HG02973 (cell line): ENCODE data around the gene PPP1R15B.

Source experiments
- ATAC-seq: cut with Tn5 transposase; IDR thresholded peaks from one replicate; pipeline ENCODE4 v1.9.1; 2021; ENCODE audit warnings: moderate library complexity; ENCODE audit not compliant: unreplicated experiment

Gene PPP1R15B

DNA sequence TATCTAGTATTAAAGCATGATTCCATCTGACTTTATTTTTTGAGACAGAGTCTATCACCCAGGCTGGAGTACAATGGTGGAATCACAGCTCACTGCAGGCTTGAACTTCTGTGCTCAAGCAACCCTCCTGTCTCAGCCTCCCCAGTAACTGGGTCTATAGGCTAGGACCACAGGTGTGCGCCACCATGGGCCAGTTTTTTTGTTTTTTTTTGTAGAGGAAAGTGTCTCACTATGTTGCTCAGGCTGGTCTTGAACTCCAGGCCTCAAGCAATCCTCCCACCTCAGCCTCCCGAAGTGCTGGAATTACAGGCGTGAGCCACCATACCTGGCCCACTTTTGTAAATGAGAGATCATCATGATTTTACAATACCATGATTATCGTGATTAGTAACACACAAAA is 9.2 kb downstream of the PPP1R15B start:
- ATAC-seq: no peak

DNA sequence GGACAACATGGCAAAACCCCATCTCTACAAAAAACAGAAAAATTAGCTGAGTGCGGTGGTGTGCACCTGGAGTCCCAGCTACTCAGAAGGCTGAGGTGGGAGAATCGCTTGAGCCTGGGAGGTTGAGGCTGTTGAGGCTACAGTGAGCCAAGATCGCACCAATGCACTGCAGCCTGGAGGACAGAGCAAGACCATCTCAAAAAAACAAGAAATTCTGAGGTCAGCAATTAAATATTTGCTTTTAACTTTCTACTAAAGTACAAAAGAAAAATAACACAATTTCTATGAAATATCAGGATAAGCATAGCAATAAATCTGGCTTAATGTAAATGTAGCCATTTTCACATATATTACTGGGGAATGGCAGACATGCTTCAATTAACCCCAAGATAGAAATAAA is 9.9 kb downstream of the PPP1R15B start:
- ATAC-seq: no peak

DNA sequence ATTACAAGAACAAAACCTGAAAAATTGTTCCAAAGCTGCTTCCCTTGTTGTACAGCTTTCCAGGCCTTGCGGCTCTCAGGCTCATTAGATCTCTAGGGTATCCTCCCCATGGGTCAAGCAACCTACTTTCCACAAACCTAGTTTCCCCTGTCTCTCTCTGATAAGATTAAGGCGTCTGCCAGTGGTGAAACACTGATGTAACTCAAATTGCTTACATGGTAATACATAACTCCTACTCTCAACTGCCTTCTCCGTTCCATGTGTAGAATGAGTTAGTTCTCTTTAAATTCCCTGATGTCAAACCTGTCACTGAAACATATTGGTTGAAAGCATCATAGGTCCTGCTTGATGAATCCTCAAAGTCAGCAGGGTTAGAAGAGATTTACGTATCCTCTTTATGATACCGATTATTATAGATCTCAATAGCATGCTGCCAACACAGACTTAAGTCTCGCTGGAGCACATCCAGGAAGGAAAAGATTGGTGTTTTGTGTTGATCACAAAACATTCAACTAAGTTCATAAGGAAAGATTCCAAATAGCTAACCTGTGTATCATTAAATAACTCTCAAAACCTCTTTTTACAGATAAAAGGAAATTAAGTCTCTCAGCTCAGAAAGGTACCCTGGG is 10.6 kb downstream of the PPP1R15B start:
- ATAC-seq: no peak

DNA sequence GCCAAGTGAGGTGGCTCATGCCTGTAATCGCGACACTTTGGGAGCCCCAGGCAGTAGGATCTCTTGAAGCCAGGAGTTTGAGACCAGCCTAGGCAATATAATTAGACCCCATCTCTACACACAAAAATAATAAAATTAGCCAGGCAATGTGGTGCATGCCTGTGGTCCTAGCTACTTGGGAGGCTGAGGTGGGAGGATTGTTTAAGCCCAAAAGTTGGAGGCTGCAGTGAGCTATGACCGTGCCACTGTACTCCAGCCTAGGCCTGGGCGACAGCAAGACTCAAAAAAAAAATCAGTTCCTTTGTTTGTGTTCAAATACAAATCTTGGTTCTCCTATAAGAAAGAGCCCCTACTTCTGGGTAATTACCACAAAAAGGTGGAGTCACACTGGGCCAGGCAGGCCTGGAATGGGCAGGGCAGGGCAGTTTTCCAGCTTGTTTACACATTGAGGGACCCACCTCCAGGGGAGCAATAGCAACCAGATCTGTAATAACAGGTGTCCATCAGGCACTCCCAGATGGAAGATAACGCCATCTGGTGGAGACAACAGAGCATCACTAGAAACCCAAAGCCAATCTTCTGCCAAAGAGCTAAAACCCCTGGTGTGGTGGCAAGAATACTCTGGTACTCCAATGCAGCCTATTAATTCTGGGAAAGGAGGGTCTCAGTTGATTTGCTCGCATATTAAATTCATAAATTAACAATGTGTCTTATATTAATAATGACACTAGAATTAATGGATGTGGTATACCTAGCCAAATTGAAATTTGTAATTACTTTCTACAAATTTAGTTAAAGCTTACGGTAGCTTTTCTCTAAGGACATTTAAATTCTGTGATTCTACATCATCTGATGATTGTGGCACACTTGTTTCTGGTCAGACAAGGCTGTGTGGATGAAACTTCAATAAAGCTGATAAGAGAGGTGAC is 13.2 kb downstream of the PPP1R15B start:
- ATAC-seq: peak; percentile 87

DNA sequence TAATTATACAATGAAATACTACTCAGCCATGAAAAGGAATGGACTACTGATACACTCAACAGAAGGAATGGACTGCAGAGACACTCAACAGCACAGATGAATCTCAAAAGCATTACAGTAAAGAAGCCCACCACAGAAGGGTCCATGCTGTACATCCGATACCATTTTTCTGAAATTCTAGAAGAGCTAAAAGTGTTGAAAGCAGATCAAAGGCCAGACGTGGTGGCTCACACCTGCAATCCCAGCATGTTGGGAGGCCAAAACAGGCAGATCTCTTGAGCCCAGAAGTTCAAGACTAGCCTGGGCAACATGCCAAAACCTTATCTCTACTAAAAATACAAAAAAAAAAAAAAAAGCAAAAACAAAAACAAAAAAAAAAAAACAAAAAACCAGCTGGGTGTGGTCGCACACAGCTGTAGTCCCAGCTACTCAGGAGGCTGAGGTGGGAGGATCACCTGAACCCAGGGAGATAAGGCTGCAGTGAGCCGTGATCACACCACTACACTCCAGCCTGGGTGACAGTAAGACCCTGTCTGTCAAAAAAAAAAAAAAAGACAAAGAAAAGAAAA is 15.5 kb downstream of the PPP1R15B start:
- no peak for ATAC-seq

DNA sequence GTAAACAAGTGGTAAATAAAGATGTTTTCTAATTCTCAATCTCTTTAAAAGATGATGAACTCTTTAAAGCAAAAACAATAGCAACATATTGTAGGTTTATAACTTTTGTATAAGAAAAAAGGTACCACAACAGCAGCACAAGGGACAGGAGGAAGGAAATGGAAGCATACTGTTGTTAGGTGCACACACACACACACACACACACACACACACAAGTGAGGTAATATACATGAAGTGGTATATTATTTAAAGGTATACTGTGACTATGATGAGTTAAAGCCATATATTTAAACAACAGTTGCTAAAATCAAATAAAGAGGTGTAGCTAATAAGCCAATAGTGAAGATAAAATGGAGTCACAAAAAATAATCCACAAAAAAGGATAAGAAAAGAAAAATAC is 20.0 kb downstream of the PPP1R15B start:
- ATAC-seq: no peak

DNA sequence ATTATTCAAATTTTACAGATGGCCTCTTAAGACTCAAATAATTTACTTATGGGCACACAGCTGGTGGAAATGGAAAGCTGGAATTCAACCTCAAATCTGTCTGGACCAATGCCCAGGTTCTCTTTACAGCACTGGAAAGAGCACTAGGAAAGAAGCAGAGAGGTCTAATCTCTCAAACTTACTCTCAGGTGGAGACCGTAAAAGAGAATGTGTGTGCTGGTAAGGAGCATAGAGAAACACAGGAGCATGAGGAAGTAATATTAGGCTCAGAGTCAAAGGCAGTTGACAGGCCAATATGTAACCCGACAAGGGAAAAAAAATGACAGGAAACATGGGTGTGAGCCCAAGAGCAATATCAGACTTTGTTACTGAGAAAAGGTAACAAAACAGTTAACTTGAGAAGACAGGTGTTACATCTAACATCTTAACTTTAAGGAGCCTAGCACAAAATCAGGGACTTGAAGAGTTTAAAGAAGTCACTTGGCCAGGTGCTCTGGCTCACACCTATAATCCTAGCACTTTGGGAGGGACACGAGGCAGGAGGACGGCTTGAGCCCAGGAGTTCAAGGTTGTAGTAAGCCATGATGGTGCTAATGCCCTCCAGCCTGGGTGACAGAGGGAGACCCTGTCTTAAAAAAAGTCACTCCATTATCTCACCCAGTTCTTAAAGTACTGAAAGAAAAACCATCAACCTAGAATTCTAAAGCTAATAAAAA is 20.7 kb downstream of the PPP1R15B start:
- ATAC-seq: no peak

GRCh38 chr1:204385727-204386126 is 25.9 kb downstream of the PPP1R15B start:
- no peak for ATAC-seq

DNA sequence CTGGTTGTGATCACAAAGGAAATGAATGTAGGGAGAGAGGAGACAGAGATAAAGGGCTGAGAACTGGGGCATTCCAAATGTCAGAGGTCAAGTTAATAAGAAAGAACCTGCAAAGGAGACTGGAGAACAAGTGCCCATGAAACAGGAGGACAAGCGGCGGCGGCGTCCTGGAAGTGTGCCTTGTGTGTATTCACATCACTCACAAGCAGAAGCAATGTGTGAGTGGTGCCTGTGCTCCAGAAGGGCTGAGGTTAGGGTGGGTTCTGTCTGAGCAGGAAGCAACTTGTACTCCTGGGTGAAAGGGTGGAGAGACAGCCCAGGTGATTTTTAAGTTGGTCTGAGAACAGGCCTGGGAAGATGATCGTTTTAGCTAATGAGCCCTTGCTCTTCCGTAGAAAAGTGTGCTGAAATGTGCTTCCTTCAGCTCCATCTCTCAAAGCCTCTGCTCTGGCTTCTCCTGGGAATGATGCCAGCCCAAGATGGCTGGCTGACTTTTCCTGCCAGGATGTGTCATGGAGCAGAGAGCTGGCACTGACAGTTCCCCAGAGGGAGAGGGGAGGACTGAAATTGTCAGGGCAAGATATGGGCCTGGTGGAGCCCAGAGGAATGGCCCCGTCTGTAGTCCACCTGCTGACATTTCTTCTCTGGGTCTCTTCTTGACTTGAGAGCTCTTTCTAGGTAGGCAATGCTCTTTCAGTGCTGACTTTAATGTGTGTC is 26.8 kb downstream of the PPP1R15B start:
- ATAC-seq: no peak

- no peak for ATAC-seq
These were observed 28.3 kb downstream of the PPP1R15B start for GRCh38 chr1:204383163-204383904.

DNA sequence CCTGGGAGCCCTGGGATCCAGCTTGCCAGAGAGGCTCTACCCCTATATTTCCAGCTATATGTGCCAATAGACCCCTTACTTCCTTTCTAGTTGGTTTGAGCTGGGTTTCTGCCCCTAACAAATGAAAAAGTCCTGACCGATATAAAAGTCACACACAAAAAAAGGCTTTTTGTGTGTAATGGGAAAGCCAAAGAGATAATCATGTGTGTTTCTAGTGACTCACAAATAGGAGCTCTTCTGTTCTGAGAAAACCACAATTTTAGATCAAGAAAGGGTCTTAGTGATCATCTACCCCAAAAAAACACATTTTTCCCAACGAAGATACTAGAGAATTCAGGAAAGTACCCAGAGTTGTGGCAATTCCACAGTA is 28.9 kb downstream of the PPP1R15B start:
- no peak for ATAC-seq

- no peak for ATAC-seq
These were observed 31.3 kb downstream of the PPP1R15B start for GRCh38 chr1:204380293-204380831.

DNA sequence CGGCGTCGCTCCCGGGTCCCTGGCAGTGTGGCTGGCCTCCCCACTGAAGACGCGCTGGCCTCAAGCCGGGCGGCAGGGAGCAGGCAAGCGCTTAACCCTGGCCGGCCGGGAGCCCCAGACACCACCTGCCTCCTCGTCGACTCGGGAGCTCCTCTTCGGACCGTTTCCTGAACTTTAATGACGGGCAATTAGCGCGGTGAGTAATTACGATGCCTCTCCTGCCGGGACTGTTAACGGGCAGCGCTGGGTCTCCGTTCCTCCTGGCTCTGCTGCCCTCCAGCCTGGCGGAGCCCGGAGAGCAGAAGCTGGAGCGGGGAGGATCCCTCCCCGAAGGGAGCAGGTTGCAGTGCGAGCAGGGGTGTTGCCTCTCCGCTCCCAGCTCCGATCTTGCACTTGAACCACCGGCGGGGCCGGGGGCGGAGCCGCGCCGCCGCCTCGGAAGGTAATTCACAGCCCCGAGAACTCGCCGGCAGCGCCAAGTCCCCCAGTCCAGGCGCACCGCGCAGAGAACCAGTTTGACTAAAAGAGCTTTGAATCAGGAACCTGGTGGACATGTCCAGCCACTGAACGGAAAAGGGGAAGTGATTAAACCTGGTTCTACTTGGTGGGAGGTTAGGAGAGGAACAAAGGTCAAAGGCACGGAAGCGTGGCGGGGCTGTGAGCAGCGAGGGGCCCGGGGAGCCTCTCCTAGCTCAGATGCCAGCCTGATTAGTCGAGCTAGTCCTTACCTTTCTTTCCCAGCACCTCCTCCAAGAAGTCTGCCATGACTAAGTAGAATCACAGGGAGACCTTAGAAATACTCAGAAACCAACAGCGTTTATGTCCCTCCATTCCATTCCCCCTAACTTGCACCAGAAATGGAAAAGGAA is 33.6 kb downstream of the PPP1R15B start:
- no peak for ATAC-seq

DNA sequence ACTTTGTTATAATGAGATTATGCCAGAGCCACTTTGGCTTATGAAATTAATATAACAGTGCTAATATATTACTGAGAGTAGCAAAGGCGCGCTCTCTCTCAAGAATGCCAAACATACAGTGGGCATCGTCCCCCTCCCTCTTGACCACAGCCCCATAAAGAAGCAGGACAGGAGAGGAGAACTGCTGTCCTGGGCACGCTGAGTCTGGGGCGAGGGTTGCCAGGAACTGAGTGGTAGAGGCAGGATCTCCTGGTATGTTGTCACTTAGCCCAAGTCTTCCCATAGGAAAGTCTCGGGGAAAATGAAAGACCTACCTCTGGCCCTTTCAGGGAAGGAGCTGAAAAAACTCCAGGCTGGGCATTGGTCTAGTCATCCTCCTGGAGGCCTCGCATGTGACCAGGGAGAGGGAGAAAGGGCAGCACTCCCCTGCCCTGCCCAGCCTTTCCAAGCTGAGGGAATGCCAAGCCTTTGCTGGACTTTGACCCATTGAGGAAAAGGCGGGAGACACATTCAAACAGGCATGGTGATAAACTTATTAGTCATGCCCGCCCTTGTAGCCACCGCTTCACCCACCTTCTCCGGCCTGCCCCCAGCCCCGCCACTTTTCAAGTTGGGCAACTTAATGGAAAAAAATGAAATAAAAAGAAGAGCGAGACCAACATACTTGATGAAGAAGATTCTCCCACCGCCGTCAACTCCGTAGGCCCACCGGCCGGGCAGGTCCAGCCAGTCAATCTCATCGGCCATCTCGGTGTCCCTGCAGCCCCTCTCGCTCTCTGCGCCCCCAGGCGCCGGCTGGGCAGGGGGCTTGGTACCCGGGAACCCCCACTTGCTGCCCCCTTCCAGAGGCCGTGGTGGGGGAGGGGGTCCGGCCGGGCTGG is 34.5 kb downstream of the PPP1R15B start:
- no peak for ATAC-seq

DNA sequence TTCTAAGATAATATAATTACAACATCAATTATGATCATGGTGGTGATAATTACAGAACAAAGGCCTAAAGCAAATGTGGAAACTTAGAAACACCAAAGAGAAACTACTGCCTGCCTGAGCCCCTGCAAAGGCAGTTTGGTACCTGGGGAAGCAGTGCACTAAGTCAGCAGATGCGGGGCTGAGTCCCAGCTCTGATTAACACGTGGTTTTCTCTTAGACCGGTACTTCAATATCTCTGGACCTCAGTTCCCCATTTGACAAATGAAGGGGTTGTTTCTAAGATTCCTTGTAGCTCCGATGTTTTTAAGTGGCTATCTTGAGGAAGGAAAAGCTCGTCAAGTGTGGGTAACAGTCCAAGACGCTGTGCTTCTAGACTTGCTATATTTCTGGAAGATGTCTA is 35.2 kb downstream of the PPP1R15B start:
- ATAC-seq: no peak

DNA sequence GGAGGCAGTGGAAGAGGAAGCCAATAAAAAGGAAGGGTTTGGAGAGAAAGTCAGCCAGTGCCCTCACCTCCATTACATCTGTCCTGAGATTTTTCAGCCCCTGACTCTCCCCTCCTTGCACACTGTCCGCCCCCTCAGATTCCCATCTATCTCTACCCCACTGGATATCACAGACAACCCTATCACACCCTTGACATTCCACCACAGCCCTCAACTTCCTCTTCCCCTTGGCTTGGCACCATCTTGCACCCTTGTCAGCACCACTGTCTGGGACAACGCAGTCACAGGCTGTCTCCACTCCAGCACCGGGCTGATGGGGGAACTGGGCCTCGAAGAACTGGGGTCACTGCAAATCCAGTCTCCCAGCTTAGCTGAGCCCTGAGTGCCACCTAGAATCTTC is 37.7 kb downstream of the PPP1R15B start:
- ATAC-seq: no peak

GRCh38 chr1:204370176-204370575 is 41.4 kb downstream of the PPP1R15B start:
- ATAC-seq: no peak
